ENCODE results near the gene KCNIP1. TPM values are rescaled to one million over a fixed set of nuclear protein-coding genes. Genes with fewer than 3 reads are reported as not detected.

KCNIP1 gene
- total RNA-seq, 2 donors from 2014 or later = not detected

DNA sequence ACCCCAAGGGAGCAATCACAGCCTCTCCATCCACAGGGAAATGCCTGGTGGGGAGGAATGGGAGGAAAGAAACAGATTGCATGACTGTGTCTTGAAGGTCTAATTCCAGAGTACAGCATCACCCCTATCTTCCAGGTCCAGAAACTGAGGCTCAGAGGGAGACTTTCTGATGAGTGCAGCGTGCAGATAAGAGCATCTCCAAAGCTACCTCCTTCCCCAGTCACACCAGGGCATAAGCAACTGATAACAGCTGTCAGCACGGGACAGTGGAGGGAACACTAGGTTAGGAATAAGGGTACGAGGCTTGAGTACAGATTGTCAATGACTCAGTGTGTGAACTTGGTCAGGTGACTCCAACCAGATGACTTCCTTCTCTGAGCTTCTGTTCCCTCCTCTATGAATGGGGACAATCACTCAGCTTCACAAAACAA is 126.9 kb downstream of the KCNIP1 start:
- ATAC-seq = peak; percentile 28
- peaks cover 24% of the 10 kb centered on the region for H3K4me1 Mint-ChIP-seq

DNA sequence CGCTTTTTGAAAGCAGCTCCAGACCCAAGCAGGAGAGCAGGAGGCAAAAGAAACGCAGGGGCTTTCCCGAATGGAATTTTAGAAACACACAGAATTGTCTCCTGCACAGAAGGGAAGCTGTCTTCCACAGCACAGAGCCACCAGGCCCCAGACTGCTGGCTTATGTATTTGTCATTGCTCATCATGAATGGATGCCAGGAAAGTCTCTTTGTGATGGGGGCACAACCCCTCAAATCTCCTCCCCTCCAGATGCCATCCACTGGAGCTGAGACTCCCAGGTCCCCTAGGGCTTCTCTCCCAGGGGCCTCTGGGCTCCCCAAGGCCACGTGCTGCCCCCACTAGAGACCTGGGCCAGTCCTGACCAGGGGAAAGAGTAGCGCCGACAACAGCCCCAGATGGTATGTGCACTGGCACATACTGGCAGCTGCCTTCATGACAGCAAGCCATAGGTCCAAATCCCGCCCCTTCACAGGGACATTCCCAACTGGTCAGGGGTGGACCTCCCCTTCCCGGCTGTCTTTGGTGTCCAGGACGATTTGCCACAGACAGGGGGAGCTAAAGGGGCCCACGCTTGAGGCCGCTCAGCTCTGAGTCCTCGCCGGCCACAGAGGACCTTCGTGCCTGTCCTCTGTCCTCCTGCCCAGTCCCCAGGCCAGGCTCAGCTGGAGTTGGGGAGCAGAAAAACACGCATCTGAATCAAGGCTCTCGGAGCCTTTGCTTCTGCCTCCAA is 127.8 kb downstream of the KCNIP1 start:
- Mint-ChIP-seq H3K36me3 (ENCODE audit: low read depth) (no peaks in the 10 kb centered on the region), H3K4me1 (peaks cover 24% of the 10 kb centered on the region), H3K4me3 (no peak overlapping the region), H3K27me3 (peaks cover 38% of the 10 kb centered on the region), H3K27ac (no peak overlapping the region)
- ATAC-seq (no peak), DNase-seq (no peak)
- no peaks in the 10 kb centered on the region for H3K9me3 ChIP-seq (ENCODE audit: control insufficient read depth, low read length, poor library complexity, severe bottlenecking)

More for the DNA sequence above, 126.9 kb downstream of the KCNIP1 start:
- H3K27me3 Mint-ChIP-seq = peaks cover 44% of the 10 kb centered on the region
- no peak overlapping the region for H3K27ac Mint-ChIP-seq
- H3K4me3 Mint-ChIP-seq = no peak overlapping the region
- DNase-seq = no peak
- no peaks in the 10 kb centered on the region for H3K36me3 Mint-ChIP-seq (ENCODE audit: low read depth)
- no peaks in the 10 kb centered on the region for H3K9me3 ChIP-seq (ENCODE audit: control insufficient read depth, low read length, poor library complexity, severe bottlenecking)

DNA sequence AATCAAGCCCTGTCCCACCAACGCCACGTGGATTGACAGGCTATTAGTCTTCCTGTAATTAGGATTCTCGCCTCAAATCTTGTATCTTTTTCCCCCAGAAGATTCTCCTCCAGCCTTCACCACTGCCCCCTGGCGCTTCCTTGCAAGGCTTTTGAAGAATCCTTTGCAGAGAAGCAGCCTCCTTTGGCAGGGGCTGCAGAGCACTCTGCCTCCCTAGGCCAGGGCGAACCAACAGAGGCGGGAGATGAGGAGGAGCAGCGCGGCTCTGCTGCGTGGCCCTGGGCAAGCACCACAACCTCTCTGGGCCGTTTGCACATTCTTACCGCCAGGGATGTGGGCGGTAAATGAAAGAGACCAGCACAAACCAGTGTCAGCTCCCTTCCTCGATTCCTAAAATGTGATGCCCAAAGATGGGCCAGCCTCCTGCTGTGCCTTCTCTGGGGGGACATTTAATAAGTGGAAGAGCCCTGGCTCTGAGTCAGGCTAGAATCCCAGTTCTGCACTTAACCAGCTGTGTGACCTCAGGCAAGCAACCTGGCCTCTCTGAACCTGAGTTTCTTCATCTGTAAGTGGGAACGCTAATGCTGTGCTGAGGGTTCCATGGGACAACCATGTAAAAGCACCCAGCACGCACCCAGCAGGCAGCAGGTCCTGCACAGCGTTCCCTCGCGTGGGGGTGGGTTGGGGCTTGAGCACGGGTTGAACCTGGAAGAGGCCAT is 128.6 kb downstream of the KCNIP1 start:
- Mint-ChIP-seq H3K27me3 (peaks cover 36% of the 10 kb centered on the region), H3K36me3 (ENCODE audit: low read depth) (no peaks in the 10 kb centered on the region), H3K4me1 (peaks cover 24% of the 10 kb centered on the region), H3K4me3 (peak overlapping the region; percentile 92), H3K27ac (peak overlapping the region; percentile 67)
- DNase-seq = no peak
- H3K9me3 ChIP-seq (ENCODE audit: control insufficient read depth, low read length, poor library complexity, severe bottlenecking) = no peaks in the 10 kb centered on the region
- ATAC-seq = no peak

DNA sequence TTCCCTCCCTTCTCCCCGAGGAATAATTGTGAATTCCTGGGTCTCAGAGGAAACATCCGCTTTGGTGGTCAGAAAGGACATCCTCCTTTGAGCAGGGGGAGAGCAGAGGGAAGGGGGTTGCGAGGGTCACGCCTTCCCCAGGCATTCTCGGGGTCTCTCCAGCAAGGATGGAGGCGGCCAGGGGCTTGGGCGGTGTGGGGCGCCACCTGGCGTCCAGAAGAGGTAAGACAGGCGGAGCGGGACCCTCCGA is 129.1 kb downstream of the KCNIP1 start:
- Mint-ChIP-seq H3K27me3 (peaks cover 36% of the 10 kb centered on the region), H3K4me3 (peak overlapping the region; percentile 92), H3K36me3 (ENCODE audit: low read depth) (no peaks in the 10 kb centered on the region), H3K27ac (peak overlapping the region; percentile 67), H3K4me1 (peaks cover 24% of the 10 kb centered on the region)
- ATAC-seq (peak; percentile 73), DNase-seq (peak; percentile 23 to 44 (median 31))
- no peaks in the 10 kb centered on the region for H3K9me3 ChIP-seq (ENCODE audit: control insufficient read depth, low read length, poor library complexity, severe bottlenecking)

DNA sequence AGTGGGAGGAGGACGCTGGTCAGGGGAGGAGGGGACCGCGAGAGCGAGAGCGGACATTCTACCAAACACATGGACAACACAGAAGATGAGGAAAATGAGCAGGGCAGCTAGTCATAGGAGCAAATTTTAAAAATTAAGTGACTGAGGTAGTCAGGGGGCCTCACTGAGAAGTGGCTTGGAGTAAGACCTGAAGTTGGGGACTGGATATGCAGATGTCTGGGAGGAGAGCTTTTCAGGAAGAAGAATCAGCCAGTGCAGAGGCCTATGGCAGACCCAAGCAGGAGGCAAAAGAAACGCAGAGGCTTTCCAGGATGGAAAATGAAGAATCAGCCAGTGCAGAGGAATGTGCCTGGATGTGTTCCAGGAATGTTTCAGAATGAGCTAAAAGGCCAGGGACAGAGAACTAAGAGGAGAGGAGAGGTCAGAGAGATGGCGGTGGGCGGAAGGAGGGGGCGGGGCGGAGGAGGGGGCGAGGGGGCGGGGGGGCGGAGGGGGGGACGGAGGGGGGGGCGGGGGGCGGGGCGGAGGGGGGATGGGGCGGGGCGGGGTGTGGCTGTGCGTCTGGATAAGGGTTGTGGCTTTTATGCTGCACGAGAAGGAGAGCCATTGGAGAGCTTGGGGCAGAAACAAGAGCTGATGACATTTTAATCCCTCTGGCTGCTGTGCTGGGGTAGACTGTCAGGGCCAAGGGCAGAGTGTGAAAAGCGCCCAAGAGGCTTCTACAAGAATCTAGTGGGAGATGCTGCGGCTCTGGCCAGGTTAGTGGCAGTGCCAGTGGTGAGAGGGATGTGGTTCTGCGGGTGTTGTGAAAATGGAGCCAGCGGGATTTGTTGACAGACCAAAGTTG is 129.6 kb downstream of the KCNIP1 start:
- ATAC-seq (peak; percentile 39), DNase-seq (no peak)
- H3K27me3 Mint-ChIP-seq = peaks cover 41% of the 10 kb centered on the region
- H3K4me1 Mint-ChIP-seq = peaks cover 24% of the 10 kb centered on the region
- H3K4me3 Mint-ChIP-seq = peak overlapping the region; percentile 92
- no peaks in the 10 kb centered on the region for H3K36me3 Mint-ChIP-seq (ENCODE audit: low read depth)
- H3K27ac Mint-ChIP-seq = peak overlapping the region; percentile 67
- no peaks in the 10 kb centered on the region for H3K9me3 ChIP-seq (ENCODE audit: control insufficient read depth, low read length, poor library complexity, severe bottlenecking)

DNA sequence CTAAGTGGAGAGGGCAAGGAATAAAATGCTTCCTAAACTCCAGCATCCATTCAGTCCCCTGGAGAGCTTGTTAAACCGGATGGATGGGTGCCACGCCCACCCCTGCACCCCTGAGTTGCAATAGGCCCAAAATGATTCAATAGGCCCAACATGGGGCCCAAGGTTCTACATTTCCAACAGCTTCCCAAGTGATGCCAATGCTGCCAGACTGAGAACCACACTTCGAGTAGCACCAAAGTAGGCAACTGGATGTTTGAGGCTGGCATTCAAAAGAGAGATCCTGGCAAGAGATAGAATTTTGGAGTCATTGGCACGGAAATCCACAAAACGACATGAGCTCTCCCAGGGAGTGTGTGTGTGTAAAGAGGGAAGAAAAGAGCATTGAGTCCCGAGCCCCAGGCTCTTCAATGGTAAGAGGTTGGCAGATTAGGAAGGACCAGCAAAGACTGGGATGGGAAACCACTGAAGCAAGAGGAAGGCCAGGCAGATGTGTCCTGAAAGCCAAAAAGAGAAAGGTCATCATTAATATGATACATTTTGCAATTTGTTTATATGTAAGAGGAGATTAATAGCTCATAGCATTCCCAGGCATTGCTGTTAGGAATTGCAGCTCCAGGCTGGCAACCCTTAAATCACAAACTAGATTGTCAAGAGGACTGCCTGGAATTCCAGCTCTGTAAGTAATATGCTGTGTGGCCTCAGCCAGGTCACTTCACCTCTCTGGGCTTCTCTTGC is 130.6 kb downstream of the KCNIP1 start:
- DNase-seq = no peak
- Mint-ChIP-seq H3K4me3 (peak overlapping the region; percentile 92), H3K27ac (no peak overlapping the region), H3K27me3 (peaks cover 51% of the 10 kb centered on the region), H3K4me1 (peaks cover 28% of the 10 kb centered on the region), H3K36me3 (ENCODE audit: low read depth) (no peaks in the 10 kb centered on the region)
- no peak for ATAC-seq
- H3K9me3 ChIP-seq (ENCODE audit: control insufficient read depth, low read length, poor library complexity, severe bottlenecking) = no peaks in the 10 kb centered on the region

DNA sequence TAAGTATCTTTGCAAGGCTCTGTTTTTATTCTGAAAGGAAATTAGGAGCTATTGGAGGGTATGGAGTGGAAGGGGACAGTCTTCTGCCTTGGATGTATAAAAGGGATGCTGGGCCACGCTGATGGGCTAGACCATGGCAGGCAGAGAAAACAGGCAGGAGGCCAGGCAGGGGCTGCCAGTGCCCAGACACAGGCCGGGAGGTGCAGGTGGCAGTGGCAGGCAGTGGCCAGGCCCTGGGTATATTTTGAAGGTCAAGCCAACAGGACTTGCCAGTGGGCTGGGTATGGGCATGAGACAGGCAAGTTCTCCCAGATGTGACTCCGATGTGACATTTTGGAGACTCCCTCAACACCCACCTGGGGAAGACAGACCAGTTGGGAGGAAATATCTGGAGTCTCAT is 131.9 kb downstream of the KCNIP1 start:
- peaks cover 56% of the 10 kb centered on the region for H3K27me3 Mint-ChIP-seq
- no peak overlapping the region for H3K27ac Mint-ChIP-seq
- no peaks in the 10 kb centered on the region for H3K9me3 ChIP-seq (ENCODE audit: control insufficient read depth, low read length, poor library complexity, severe bottlenecking)
- no peaks in the 10 kb centered on the region for H3K36me3 Mint-ChIP-seq (ENCODE audit: low read depth)
- H3K4me1 Mint-ChIP-seq = peaks cover 25% of the 10 kb centered on the region
- no peak for DNase-seq
- no peak overlapping the region for H3K4me3 Mint-ChIP-seq
- ATAC-seq = no peak

DNA sequence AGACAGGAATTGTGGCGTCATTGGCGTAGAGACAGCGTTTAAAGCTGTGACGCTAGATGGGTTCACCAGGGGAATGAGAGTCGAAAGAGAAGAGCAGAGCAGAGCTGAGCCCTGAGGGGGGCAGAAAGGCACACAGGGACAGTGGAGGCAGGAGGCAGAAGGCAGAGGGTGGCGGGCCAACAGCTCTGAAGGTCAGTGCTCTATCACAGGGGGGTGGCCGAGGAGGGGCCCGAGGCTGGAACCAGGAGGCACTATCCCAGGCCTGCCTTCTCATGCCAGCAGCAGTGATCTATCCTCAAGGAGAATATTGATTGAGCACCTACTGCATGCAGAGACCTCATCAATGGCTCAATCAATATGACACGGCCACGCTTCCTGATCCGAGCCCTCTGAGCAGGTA is 132.4 kb downstream of the KCNIP1 start:
- H3K4me1 Mint-ChIP-seq = peaks cover 25% of the 10 kb centered on the region
- H3K36me3 Mint-ChIP-seq (ENCODE audit: low read depth) = no peaks in the 10 kb centered on the region
- H3K27me3 Mint-ChIP-seq = peaks cover 60% of the 10 kb centered on the region
- no peaks in the 10 kb centered on the region for H3K9me3 ChIP-seq (ENCODE audit: control insufficient read depth, low read length, poor library complexity, severe bottlenecking)
- DNase-seq (no peak), ATAC-seq (no peak)
- H3K27ac Mint-ChIP-seq = no peak overlapping the region
- no peak overlapping the region for H3K4me3 Mint-ChIP-seq

DNA sequence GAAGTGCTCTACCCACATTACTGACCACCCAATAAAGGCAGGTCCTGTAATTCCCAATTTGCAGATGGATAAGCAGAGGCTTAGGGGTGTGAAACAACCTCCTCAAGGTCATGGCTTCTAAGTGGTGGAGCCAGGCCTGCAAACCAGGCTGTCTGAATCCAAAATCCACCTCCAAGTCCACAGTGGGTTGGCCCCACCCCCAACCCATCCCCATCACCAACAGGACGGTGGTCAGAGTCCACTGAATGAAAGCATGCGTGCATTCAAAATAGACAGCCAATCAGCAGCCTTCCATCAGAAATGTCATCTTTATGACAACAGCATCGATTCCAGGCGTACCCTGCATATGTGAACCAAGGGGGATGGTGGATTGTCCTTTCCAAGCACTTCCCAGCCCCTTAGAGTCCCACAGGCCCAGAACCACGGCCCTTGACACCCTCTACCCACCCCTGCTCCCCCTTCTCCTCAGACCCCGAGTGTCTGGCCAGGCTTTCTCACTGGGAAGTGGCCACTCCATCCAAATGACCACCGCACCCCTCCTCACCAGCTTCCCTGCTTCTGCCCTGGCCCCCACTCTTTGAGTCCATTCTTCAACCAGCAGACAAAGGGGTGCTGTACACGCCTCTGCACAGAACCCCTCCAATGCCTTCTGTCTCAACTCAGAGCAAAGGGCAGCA is 133.1 kb downstream of the KCNIP1 start:
- no peak overlapping the region for H3K4me3 Mint-ChIP-seq
- H3K36me3 Mint-ChIP-seq (ENCODE audit: low read depth) = no peaks in the 10 kb centered on the region
- DNase-seq = no peak
- peaks cover 61% of the 10 kb centered on the region for H3K27me3 Mint-ChIP-seq
- peaks cover 25% of the 10 kb centered on the region for H3K4me1 Mint-ChIP-seq
- H3K9me3 ChIP-seq (ENCODE audit: control insufficient read depth, low read length, poor library complexity, severe bottlenecking) = no peaks in the 10 kb centered on the region
- no peak for ATAC-seq
- H3K27ac Mint-ChIP-seq = no peak overlapping the region

DNA sequence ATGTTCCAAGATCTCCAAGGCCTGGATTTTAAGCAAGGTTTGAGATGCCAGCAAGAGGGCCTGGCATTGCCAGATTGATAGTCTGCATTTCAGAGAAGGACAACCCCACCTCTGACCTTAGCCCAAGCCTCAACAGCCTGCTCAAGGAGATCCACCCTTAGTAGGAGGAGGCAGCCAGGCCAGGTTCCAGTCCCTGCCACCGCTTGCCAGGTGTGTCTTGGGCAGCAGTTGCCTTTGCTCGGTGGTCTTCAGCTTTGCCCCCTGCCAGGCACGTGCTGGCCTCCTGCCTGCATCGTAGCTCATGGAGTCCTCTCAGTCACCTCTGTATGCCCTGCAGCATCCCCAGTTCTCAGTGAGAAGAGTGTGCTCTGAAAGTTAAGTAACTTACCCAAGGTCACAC is 134.2 kb downstream of the KCNIP1 start:
- Mint-ChIP-seq H3K27me3 (peaks cover 63% of the 10 kb centered on the region), H3K4me3 (no peak overlapping the region), H3K36me3 (ENCODE audit: low read depth) (no peaks in the 10 kb centered on the region), H3K4me1 (peaks cover 18% of the 10 kb centered on the region), H3K27ac (no peak overlapping the region)
- H3K9me3 ChIP-seq (ENCODE audit: control insufficient read depth, low read length, poor library complexity, severe bottlenecking) = no peaks in the 10 kb centered on the region
- no peak for DNase-seq
- ATAC-seq = no peak

DNA sequence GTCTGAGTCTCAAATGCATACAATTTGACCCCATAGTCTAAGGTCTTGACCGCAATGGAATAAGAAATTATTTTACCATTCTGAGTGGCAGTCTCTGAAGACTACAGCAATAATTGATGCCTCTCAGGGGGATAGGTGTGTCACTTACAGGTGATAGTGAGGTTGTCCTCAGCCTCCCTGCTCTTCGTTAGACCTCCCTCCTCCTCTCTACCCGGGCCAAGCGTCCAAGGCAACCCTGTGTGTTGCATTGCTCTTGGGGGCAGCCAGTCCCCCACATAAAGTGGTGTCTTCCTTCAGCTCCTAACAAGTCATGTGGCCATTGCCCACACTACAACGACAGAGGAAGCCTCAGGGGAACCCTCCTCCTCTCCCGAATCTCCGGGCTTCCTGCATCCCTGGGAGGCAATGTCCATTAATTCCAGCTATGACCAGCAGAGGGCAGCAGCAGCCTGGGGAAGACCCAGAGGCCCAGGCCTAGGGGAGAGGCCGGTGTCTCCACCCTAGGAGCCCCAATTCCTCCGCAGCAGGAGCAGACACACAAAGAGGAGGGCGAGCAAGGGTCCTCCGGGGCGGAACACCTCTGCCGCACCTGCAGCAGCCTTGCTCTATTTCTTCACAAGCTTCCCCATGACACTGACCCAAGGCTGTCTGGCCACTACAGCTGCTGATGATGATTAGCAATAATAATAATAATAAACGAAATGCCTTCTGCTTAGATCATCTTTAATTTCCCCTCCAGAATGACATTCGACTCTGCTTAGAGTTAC is 134.8 kb downstream of the KCNIP1 start:
- no peaks in the 10 kb centered on the region for H3K36me3 Mint-ChIP-seq (ENCODE audit: low read depth)
- H3K4me3 Mint-ChIP-seq = no peak overlapping the region
- ATAC-seq (peak; percentile 62), DNase-seq (peak; percentile 24 to 53 (median 24))
- peaks cover 63% of the 10 kb centered on the region for H3K27me3 Mint-ChIP-seq
- H3K9me3 ChIP-seq (ENCODE audit: control insufficient read depth, low read length, poor library complexity, severe bottlenecking) = no peaks in the 10 kb centered on the region
- H3K4me1 Mint-ChIP-seq = peaks cover 12% of the 10 kb centered on the region
- no peak overlapping the region for H3K27ac Mint-ChIP-seq

Measured in T-helper 17 cell (primary cell).